ENCODE data around the gene SCAF8. TPM values are rescaled to one million over a fixed set of nuclear protein-coding genes. Genes with fewer than 3 reads are reported as not detected.

SCAF8 gene
- total RNA-seq, 2 experiments from 2014 or later: 27.2 to 28.0 TPM

DNA sequence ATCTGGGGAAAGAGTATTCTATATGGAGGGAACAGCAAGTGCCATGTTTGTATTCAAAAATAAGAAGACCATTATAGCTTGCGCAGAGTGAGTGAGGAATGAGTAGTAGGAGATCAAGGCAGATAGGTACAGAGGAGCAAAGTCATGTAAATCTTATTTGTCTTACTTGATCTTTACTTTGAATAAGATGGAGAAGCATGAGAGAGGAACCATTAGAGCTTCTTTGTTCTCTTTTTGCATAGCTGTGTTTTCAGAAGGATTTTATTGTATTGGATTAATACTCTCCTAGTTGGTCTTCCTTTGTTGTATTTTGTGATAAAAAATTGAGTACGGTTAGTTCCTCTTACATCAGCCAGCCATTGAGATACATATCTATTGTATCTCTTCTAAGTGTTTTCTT, 88.4 kb downstream of the SCAF8 start:
- H3K9me3 Mint-ChIP-seq: no peaks in the 10 kb centered on the region
- intact Hi-C loops (cut with micrococcal nuclease): loop anchor here (5.0 kb wide), 1 partner anchor 144 kb away; no protein-coding TSS in a partner anchor
- H3K4me1 Mint-ChIP-seq (ENCODE audit: low read depth): peaks cover 6% of the 10 kb centered on the region
- no peaks in the 10 kb centered on the region for H3K27me3 Mint-ChIP-seq (ENCODE audit: low read depth)
- CTCF ChIA-PET: no interaction called here
- no peak overlapping the region for H3K4me3 Mint-ChIP-seq
- peaks cover 42% of the 10 kb centered on the region for H3K36me3 Mint-ChIP-seq (ENCODE audit: low read depth)
- no peak for DNase-seq
- H3K27ac Mint-ChIP-seq: no peak overlapping the region

DNA sequence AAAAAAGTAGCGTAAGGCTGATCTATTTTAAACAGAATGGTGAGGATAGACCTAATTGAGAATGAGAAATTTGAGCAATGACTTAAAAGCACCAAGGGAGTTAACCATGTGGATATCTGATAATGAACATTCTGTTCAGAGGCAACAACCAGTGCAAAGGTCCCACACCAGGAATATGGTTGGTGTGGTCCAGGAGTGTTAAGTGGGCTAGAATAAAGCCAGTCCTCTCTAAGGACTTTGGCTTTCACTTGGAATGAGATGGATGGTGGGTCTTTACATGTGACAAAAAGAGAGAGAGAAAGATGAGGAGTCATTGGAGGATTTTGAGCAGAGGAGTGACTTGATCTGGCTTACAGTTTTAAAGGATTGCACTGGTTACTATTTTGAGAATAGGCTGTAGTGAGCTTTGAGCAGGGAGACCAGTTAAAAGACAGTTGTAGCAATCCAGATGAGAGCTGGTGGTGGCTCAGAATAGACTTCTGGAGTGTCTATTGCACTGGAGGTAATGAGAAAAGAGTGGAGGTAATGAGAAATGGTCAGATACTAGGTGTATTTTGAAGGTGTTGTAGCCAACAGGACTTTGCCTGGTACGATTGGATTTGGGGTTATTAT, 89.8 kb downstream of the SCAF8 start:
- CTCF ChIA-PET: no interaction called here
- H3K4me1 Mint-ChIP-seq (ENCODE audit: low read depth): peaks cover 9% of the 10 kb centered on the region
- H3K27ac Mint-ChIP-seq: no peak overlapping the region
- intact Hi-C loops (cut with micrococcal nuclease): loop anchor here (5.0 kb wide), 1 partner anchor 146 kb away; no protein-coding TSS in a partner anchor
- H3K9me3 Mint-ChIP-seq: no peaks in the 10 kb centered on the region
- H3K27me3 Mint-ChIP-seq (ENCODE audit: low read depth): no peaks in the 10 kb centered on the region
- no peak for DNase-seq
- H3K36me3 Mint-ChIP-seq (ENCODE audit: low read depth): peaks cover 44% of the 10 kb centered on the region
- no peak overlapping the region for H3K4me3 Mint-ChIP-seq

DNA sequence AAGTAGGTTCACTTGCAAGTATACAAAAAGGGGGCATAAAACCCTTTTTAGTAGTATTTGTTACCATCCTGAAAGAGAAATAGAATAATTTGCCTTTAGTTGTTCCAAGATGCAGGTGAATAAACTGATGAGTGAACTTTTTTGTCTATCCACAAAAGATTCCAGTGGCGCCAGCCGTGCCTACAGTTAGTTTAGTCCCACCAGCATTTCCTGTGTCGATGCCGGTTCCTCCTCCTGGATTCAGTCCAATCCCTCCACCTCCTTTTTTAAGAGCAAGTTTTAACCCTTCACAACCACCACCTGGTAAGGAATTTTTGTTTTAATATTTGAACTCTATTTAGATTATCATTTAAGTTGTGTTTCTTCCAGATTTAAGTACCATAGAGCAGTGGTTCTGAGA, 90.9 kb downstream of the SCAF8 start:
- H3K9me3 Mint-ChIP-seq: no peaks in the 10 kb centered on the region
- peaks cover 9% of the 10 kb centered on the region for H3K4me1 Mint-ChIP-seq (ENCODE audit: low read depth)
- H3K36me3 Mint-ChIP-seq (ENCODE audit: low read depth): peaks cover 42% of the 10 kb centered on the region
- no peak overlapping the region for H3K4me3 Mint-ChIP-seq
- DNase-seq: no peak
- no peak overlapping the region for H3K27ac Mint-ChIP-seq
- CTCF ChIA-PET: no interaction called here
- no peaks in the 10 kb centered on the region for H3K27me3 Mint-ChIP-seq (ENCODE audit: low read depth)
- intact Hi-C loops (cut with micrococcal nuclease): loop anchor here (5.0 kb wide), 1 partner anchor 147 kb away; no protein-coding TSS in a partner anchor

DNA sequence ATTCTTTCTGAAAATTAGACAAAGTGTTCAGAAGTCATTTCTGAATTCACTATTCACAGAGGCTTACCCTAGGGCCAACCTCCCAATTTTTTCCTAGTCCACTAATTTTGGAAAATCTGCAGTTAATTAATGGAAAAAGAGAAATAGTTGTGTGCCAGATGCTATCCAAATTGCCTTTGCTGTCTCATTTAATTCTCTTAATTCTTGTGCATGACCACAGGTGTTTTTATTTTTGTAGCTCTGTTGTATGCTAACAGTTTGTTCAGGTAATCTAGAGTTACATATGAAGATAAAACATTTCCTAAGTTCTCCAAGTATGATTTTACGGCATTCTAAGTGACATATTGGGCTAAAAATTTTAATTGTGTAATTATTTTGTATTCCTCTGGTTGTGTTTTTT, 96.8 kb downstream of the SCAF8 start:
- no peak for DNase-seq
- Mint-ChIP-seq H3K27ac (no peak overlapping the region), H3K36me3 (ENCODE audit: low read depth) (peaks cover 38% of the 10 kb centered on the region), H3K4me1 (ENCODE audit: low read depth) (peaks cover 11% of the 10 kb centered on the region), H3K27me3 (ENCODE audit: low read depth) (no peaks in the 10 kb centered on the region), H3K9me3 (no peaks in the 10 kb centered on the region), H3K4me3 (no peak overlapping the region)
- CTCF ChIA-PET: no interaction called here
- intact Hi-C loops (cut with micrococcal nuclease): no loop called here

DNA sequence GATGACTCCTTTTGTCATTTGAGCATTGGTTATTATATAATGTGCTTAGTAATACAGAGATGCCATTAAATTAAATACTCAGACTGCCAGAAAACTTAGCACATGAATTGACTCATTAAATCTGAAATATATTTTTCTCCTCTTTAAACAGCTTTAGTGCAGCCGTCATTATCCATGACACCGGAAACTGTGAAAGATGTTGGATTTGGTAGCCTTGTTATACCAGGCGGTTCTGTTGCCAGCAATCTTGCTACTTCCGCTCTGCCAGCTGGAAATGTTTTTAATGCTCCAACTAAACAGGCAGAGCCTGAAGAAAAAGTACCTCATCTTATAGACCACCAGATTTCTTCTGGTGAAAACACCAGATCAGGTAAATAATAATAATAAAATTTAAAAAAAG, 97.6 kb downstream of the SCAF8 start:
- Mint-ChIP-seq H3K36me3 (ENCODE audit: low read depth) (peaks cover 36% of the 10 kb centered on the region), H3K27me3 (ENCODE audit: low read depth) (no peaks in the 10 kb centered on the region), H3K9me3 (no peaks in the 10 kb centered on the region), H3K27ac (no peak overlapping the region), H3K4me3 (no peak overlapping the region), H3K4me1 (ENCODE audit: low read depth) (peaks cover 11% of the 10 kb centered on the region)
- no peak for DNase-seq
- CTCF ChIA-PET: interaction anchor here (0.7 kb wide), 1 partner anchor 212 kb away, joined by 4 read pairs; no protein-coding TSS in a partner anchor
- intact Hi-C loops (cut with micrococcal nuclease): no loop called here

DNA sequence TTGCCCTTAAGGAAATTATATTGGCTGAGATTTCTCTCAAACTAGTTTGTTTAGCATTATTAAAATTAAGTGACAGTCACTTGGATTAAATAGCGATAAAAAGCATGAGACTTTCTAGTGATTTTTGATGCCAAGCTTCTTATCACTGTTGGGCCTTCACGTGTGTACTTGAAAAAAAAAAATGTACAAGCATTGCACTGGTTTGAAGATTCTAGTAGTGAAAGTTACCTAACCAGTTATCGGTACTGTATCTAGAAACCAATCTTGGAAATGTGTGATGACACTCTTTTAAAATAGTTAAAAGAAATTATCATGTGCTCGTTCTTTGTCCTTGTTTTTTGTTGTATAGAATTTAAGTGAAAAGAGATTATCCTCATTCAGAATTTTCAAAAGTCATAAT, 102.1 kb downstream of the SCAF8 start:
- no peak for DNase-seq
- peaks cover 20% of the 10 kb centered on the region for H3K36me3 Mint-ChIP-seq (ENCODE audit: low read depth)
- no peaks in the 10 kb centered on the region for H3K9me3 Mint-ChIP-seq
- intact Hi-C loops (cut with micrococcal nuclease): no loop called here
- H3K4me3 Mint-ChIP-seq: no peak overlapping the region
- H3K27ac Mint-ChIP-seq: no peak overlapping the region
- H3K4me1 Mint-ChIP-seq (ENCODE audit: low read depth): peaks cover 15% of the 10 kb centered on the region
- CTCF ChIA-PET: no interaction called here
- H3K27me3 Mint-ChIP-seq (ENCODE audit: low read depth): no peaks in the 10 kb centered on the region

DNA sequence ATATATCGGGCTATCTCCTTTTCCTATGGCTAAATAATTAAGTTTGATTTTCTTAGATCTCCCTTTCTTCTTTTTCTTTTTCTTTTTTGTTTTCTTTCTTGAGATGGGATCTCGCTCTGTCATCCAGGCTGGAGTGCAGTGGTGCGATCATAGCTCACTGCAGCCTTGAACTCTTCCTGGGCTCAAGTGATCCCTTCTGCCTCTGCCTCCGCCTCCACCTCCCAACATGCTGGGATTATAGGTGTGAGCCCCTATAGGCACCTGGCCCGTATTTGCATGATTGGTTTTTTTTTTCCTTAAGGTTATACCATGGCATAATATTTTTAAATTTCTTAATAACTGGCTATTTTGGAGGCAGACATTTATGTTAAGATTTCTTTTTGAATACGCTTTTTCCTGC, 106.3 kb downstream of the SCAF8 start:
- Mint-ChIP-seq H3K27me3 (ENCODE audit: low read depth) (no peaks in the 10 kb centered on the region), H3K4me1 (ENCODE audit: low read depth) (peaks cover 17% of the 10 kb centered on the region), H3K4me3 (no peak overlapping the region), H3K9me3 (no peaks in the 10 kb centered on the region), H3K27ac (no peak overlapping the region), H3K36me3 (ENCODE audit: low read depth) (peaks cover 8% of the 10 kb centered on the region)
- DNase-seq: no peak
- intact Hi-C loops (cut with micrococcal nuclease): no loop called here
- CTCF ChIA-PET: interaction anchor here (1.3 kb wide), 1 partner anchor 164 kb away, joined by 5 read pairs; no protein-coding TSS in a partner anchor

DNA sequence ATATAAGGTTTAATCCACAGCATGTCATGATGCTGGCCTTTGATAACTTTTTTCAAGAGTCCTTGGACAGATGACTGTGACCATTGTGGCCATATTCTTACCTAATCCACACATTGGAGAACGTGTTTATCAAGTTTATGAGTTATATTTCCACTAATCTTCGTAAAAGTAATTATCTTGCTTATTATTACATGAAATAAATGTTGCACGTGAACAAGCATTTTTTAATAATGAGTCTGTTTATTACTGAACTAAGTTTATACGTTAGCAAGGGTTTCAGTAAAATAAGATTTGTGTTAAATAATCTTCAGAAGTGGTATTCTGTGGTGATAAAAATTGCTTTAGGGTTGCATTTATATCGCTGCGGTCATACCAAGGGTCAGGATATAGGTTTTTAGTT, 107.1 kb downstream of the SCAF8 start:
- intact Hi-C loops (cut with micrococcal nuclease): no loop called here
- no peaks in the 10 kb centered on the region for H3K27me3 Mint-ChIP-seq (ENCODE audit: low read depth)
- no peak for DNase-seq
- no peaks in the 10 kb centered on the region for H3K9me3 Mint-ChIP-seq
- CTCF ChIA-PET: no interaction called here
- peaks cover 18% of the 10 kb centered on the region for H3K4me1 Mint-ChIP-seq (ENCODE audit: low read depth)
- H3K36me3 Mint-ChIP-seq (ENCODE audit: low read depth): peaks cover 12% of the 10 kb centered on the region
- no peak overlapping the region for H3K4me3 Mint-ChIP-seq
- H3K27ac Mint-ChIP-seq: no peak overlapping the region

DNA sequence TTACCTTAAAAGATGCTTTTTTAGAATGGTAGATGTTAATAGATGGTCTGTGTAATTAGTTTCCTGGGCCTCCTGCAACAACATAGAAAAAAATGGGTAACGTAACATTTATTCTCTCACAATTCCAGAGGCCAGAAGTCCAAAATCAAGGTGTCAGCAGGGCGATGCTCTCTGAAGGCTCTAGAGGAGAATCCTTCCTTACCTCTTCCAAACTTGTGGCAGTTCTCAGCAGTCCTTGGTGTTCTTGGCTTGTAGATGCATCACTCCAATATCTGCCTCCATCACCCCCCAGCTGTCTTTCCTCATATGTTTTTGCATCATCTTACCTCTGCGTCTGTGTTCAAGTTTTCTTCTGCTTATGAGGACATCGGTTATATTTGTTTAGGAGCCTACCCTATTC, 107.9 kb downstream of the SCAF8 start:
- Mint-ChIP-seq H3K9me3 (no peaks in the 10 kb centered on the region), H3K4me3 (no peak overlapping the region), H3K36me3 (ENCODE audit: low read depth) (peaks cover 13% of the 10 kb centered on the region), H3K27ac (no peak overlapping the region), H3K27me3 (ENCODE audit: low read depth) (no peaks in the 10 kb centered on the region), H3K4me1 (ENCODE audit: low read depth) (peaks cover 22% of the 10 kb centered on the region)
- CTCF ChIA-PET: interaction anchor here (0.8 kb wide), 1 partner anchor 34 kb away, joined by 3 read pairs; no protein-coding TSS in a partner anchor
- DNase-seq: no peak
- intact Hi-C loops (cut with micrococcal nuclease): no loop called here

DNA sequence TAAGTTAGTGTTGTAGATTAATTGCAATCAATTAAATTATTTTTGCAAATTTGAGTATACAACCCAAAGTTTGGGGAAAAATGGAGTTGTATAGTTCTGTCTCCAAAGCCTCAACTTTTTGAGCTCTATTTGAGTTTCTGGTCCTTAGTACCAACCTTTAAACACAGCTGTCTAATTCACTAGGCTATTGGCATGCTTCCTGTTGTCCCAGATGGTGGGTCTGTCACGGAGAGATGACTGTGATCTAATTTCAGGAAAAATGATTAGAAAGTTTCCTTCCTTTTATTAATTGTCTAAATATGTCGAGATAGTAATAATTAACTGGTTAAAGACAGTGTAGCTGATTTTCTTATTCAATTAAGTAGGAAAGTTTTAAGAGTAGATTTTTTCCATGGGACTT, 109.6 kb downstream of the SCAF8 start:
- no peaks in the 10 kb centered on the region for H3K9me3 Mint-ChIP-seq
- no peak for DNase-seq
- CTCF ChIA-PET: interaction anchor here (0.6 to 1.4 kb wide), 5 partner anchors 16 to 182 kb away, joined by 3 to 4 read pairs (median 3); no protein-coding TSS in a partner anchor
- no peak overlapping the region for H3K4me3 Mint-ChIP-seq
- no peak overlapping the region for H3K27ac Mint-ChIP-seq
- no peaks in the 10 kb centered on the region for H3K27me3 Mint-ChIP-seq (ENCODE audit: low read depth)
- H3K36me3 Mint-ChIP-seq (ENCODE audit: low read depth): peaks cover 14% of the 10 kb centered on the region
- H3K4me1 Mint-ChIP-seq (ENCODE audit: low read depth): peaks cover 28% of the 10 kb centered on the region
- intact Hi-C loops (cut with micrococcal nuclease): no loop called here

DNA sequence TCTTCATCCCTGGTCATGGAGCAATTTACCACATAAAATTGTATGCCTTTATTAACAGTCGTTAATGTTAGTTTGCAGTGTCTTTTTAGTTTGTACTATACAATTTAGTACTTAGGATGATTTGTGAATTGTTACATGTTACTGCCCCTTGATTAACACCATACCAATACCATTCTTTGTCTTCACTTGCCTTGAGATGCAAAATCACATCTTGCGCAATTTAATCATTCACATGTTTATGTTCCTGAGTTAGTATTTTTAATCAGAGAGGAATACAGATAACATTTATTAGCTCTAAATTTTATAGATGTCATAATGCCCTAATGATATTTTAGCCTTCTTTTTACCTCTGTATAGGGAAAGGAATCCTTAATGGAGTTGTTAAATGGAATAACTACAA, 114.1 kb downstream of the SCAF8 start:
- DNase-seq: no peak
- no peaks in the 10 kb centered on the region for H3K9me3 Mint-ChIP-seq
- H3K4me3 Mint-ChIP-seq: no peak overlapping the region
- no peaks in the 10 kb centered on the region for H3K27me3 Mint-ChIP-seq (ENCODE audit: low read depth)
- H3K27ac Mint-ChIP-seq: no peak overlapping the region
- H3K36me3 Mint-ChIP-seq (ENCODE audit: low read depth): peaks cover 25% of the 10 kb centered on the region
- intact Hi-C loops (cut with micrococcal nuclease): no loop called here
- CTCF ChIA-PET: no interaction called here
- H3K4me1 Mint-ChIP-seq (ENCODE audit: low read depth): peaks cover 28% of the 10 kb centered on the region

DNA sequence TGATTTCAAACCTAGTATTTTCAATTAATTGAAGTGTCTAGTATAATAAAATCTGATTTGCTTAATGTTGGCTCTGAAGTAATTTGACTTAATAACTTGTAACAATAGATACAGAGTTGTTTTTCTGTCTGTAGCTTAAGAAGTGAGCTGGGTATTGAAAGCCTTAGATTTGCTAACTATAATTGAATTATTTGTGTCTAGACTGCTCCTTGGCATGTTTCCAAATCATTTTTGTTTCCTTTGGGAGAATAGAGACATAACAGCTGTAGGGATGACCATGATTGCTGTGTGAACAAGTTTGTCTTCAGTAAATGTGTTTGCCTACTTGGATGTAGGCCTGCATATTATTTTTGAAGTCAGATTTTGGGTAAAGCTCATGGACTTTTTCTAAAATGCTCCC, 115.4 kb downstream of the SCAF8 start:
- H3K4me1 Mint-ChIP-seq (ENCODE audit: low read depth): peaks cover 26% of the 10 kb centered on the region
- CTCF ChIA-PET: no interaction called here
- DNase-seq: no peak
- peaks cover 25% of the 10 kb centered on the region for H3K36me3 Mint-ChIP-seq (ENCODE audit: low read depth)
- H3K27me3 Mint-ChIP-seq (ENCODE audit: low read depth): no peaks in the 10 kb centered on the region
- H3K9me3 Mint-ChIP-seq: no peaks in the 10 kb centered on the region
- no peak overlapping the region for H3K4me3 Mint-ChIP-seq
- intact Hi-C loops (cut with micrococcal nuclease): no loop called here
- H3K27ac Mint-ChIP-seq: no peak overlapping the region

DNA sequence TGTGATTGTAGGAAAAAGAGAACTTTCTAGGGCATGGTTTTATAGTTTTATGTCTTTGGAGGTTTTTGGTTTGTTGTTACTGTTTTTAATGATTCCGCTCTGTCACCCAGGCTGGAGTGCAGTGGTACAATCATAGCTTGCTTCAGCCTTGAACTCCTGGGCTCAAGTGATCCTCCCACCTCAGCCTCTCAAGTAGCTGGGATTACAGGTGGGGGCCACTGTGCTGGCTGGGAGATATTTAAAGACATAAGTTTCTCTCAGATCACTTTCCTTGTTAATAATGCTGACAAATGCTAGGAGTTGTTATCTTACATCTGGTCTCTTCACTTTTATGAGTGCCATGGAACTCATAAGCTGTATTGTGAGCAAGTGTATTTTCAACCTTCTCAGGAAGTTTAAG, 116.3 kb downstream of the SCAF8 start:
- Mint-ChIP-seq H3K4me1 (ENCODE audit: low read depth) (peaks cover 21% of the 10 kb centered on the region), H3K9me3 (no peaks in the 10 kb centered on the region), H3K36me3 (ENCODE audit: low read depth) (peaks cover 23% of the 10 kb centered on the region), H3K27ac (no peak overlapping the region), H3K4me3 (no peak overlapping the region), H3K27me3 (ENCODE audit: low read depth) (no peaks in the 10 kb centered on the region)
- CTCF ChIA-PET: no interaction called here
- no peak for DNase-seq
- intact Hi-C loops (cut with micrococcal nuclease): no loop called here

Data from activated naive CD4-positive, alpha-beta T cell treated with anti-CD3 and anti-CD28 coated beads for 36 hours (primary cell).